ENCODE measurements around the gene BATF.

The BATF gene

DNA sequence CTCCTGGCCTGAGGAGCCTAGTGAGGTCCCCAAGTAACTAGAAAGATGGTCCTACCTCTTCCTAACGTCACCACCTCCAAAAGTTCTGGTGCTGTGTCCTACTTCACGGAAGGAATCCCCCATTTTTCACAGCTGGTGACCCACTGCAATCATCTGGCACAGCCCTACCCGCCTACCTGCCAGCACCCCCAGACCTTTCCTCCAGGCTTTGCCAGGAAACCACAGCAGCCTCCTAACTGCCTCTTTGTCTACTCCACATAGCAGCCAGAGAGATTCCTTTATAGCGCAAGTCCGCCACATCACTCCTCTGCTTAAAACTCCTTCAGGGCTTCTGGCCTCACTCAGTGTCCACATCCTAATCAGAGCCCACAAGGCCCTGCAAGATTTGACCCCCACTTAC lies 42.8 kb downstream of the BATF start:
- TF ChIP-seq CTCF (conservative IDR thresholded peaks at IDR 0.05), result no peak
- H3K27ac ChIP-seq, result no peak overlapping the region

DNA sequence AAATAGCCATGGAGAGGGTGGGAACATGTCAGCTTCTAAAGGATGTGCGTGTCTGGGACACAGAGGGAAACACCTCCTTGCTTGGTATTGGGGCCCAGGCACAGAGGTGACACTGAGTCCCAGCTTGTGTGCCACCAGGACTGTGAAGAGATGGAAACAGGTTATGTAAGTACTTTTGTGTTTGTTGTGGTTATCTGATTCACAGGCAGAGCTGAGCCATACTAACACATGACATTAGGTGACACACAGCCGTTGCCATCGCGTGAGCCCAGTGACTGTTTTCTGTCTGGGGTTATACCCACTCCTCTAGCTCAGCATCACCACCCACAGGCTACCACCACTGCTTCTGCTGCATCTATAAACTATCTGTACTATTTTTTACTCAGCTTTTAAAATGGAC lies 44.1 kb downstream of the BATF start:
- peak overlapping the region; percentile 63 for H3K27ac ChIP-seq
- TF ChIP-seq CTCF (conservative IDR thresholded peaks at IDR 0.05), result 0 out of 2 replicates have a peak, but pooled peaks have one; percentile 13

DNA sequence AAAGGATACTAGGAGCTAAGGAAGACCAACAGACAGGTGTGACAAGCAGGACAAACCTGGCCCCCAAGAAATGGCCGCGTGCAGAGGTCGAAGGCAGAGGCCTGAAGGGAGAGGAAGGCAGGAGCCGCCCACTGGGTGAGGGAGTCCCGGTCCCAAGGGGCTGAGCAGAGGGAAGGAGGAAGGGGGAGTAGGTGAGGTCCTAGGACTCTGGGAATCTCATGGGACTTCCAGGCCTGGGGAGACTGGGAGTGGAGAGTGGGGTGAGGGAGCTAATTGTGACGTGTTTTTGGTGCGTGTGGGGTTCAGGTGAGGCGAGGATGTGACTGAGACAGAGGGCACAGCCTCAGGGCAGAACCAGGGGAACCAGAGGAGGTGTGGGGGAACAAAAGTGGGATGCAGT lies 44.5 kb downstream of the BATF start:
- peak overlapping the region; percentile 63 for H3K27ac ChIP-seq
- TF ChIP-seq CTCF (conservative IDR thresholded peaks at IDR 0.05), result no peak

DNA sequence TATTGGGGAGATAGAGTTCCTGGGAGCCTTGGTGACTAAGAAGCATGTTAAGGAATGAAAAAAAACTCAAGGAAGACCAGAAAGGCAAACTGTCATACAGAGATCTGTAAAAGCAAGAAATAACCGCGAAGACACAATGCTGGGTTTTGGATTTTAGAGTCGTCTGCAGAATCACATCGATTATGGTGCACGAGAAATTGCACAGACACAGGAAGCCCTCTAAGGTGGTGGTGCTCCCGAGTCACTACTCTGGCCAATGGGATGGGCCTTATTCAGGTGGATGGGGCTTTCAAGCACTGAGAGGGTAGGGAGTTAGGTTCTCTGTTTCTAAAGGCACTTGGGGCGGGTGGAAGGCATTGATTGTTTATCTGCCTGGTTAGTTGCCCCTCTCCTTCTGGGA lies 45.9 kb downstream of the BATF start:
- TF ChIP-seq CTCF (conservative IDR thresholded peaks at IDR 0.05), result no peak
- H3K27ac ChIP-seq, result no peak overlapping the region

DNA sequence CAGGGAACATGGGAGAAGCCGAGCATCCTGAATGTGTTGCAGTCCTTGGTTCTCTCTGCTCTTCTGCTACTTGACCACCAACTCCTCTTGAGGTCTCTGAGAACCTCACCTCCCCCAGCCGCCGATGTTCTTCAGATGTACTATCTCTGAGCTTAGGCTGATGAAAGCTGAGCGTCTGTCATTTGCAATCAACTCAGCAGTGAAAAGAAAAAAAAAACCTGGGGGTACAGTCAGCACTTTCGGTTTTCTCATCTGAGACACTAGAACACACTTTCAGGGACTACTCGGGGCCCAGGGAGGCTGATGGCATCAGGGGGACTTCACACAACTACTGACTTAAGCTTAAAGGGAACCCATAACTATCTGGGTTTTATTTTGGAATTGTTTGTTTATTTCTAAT lies 46.5 kb downstream of the BATF start:
- no peak for TF ChIP-seq CTCF (conservative IDR thresholded peaks at IDR 0.05)
- H3K27ac ChIP-seq, result no peak overlapping the region

DNA sequence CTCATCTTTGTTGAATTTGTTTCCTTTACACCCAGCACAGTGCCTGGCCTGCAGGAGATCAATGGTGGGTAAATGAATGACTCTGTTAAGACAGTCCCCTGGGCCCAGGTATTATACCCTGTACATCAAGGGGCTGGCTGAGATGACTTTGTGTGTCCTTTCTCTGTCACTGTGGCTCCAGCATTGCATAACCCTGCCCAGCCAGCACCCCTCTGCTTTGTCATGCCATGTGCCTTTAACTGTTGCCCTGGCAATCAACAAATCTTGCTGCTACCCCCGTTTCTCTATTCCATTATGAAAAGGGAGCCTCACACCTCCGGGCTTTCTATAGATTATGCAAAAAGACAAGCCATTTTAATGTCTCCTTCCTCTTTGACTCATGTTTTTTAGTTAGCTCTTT lies 48.5 kb downstream of the BATF start:
- no peak overlapping the region for H3K27ac ChIP-seq
- no peak for TF ChIP-seq CTCF (conservative IDR thresholded peaks at IDR 0.05)

DNA sequence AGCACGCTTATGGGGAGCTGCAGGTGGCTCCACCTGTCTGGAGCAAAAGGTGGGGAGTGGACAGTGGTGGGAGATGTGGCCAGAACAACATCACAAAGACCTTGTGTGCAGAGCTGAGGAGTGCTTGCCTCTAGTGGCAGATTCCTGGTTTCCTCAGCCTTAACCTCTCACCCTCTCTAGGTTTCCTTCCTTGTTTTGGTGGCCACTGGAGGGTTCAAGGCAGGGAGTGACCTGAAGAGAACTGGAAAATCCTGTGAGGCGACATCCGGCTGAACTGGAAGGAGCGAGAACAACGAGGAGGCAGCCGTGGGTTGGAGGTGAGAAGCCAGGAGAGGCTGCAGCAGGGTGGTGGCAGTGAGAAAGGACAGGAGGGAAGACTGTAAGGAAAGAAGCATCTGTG lies 49.8 kb downstream of the BATF start:
- TF ChIP-seq CTCF (conservative IDR thresholded peaks at IDR 0.05), result no peak
- no peak overlapping the region for H3K27ac ChIP-seq

GRCh38 chr14:75577090-75577489 lies 54.8 kb downstream of the BATF start:
- H3K27ac ChIP-seq, result no peak overlapping the region; the same call in 1 of the 2 replicates
- TF ChIP-seq CTCF (conservative IDR thresholded peaks at IDR 0.05), result no peak

All from VCaP (cell line).